SK-N-SH treated with all-trans-retinoic acid at 6 μM for 48 hours (cell line): Measurements from ENCODE around the gene PTPRN2.

Source experiments
- ARNTL ChIP-seq: fragments of 450-650 bp; formaldehyde crosslinking; IDR thresholded peaks from 2 replicates; pipeline ENCODE4 v1.5.0; 2020; ENCODE audit warnings: low read depth, mild to moderate bottlenecking, moderate library complexity, borderline replicate concordance
- CREB5 ChIP-seq: fragments of 250-450 bp; sonication (Bioruptor Pico); IDR thresholded peaks from 2 replicates; pipeline ENCODE4 v1.5.1; 2020; ENCODE audit warnings: low read depth, mild to moderate bottlenecking, moderate library complexity
- CSRNP3 ChIP-seq: fragments of 250-450 bp; sonication (Bioruptor Pico); IDR thresholded peaks from 2 replicates; pipeline ENCODE4 v1.5.1; 2021; ENCODE audit warnings: mild to moderate bottlenecking, moderate library complexity
- GLIS3 ChIP-seq: fragments of 250-450 bp; sonication (Bioruptor Pico); IDR thresholded peaks from 2 replicates; pipeline ENCODE4 v1.5.0; 2020; ENCODE audit warnings: mild to moderate bottlenecking, moderate library complexity
- ISL1 ChIP-seq: fragments of 250-450 bp; sonication (Bioruptor Pico); IDR thresholded peaks from 2 replicates; pipeline ENCODE4 v2.1.2; 2022; ENCODE audit warnings: mild to moderate bottlenecking, moderate library complexity
- PATZ1 ChIP-seq: fragments of 250-450 bp; sonication (Bioruptor Pico); IDR thresholded peaks from 2 replicates; pipeline ENCODE4 v1.8.0; 2020; ENCODE audit warnings: mild to moderate bottlenecking, moderate library complexity, borderline replicate concordance
- PPARA ChIP-seq: fragments of 250-450 bp; sonication (Bioruptor Pico); IDR thresholded peaks from 2 replicates; pipeline ENCODE4 v1.5.0; 2020; ENCODE audit warnings: mild to moderate bottlenecking, borderline replicate concordance
- SNAI2 ChIP-seq: fragments of 250-450 bp; sonication (Bioruptor Pico); IDR thresholded peaks from 2 replicates; pipeline ENCODE4 v1.5.0; 2020; ENCODE audit warnings: mild to moderate bottlenecking, moderate library complexity
- ZC3H10 ChIP-seq: fragments of 250-450 bp; sonication (Bioruptor Pico); IDR thresholded peaks from 2 replicates; pipeline ENCODE4 v1.5.1; 2021; ENCODE audit warnings: mild to moderate bottlenecking, moderate library complexity
- ZFP30 ChIP-seq: fragments of 450-650 bp; formaldehyde crosslinking; IDR thresholded peaks from 2 replicates; pipeline ENCODE4 v1.5.0; 2022; ENCODE audit warnings: mild to moderate bottlenecking, moderate library complexity
- ZNF8 ChIP-seq: fragments of 450-650 bp; formaldehyde crosslinking; IDR thresholded peaks from 2 replicates; pipeline ENCODE4 v1.5.0; 2020; ENCODE audit warnings: mild to moderate bottlenecking, moderate library complexity

DNA sequence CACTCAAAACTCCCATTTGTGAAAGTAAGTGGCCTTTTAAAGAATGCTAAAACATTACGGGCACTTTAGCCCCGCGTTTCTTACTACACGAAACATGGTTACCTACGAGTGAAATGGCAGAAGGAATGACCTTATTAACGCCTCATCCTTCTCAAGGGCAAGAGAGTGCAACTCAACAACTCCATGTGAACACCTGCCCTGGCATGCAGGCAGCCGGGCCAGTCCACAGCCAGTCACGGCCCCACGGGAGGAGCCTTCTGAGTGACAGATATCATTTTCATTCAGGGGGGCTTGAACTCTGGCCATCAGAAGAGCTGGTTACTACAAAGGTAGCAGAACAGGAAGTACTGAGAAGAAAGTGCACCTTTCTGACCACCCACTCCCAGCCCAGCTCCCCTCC, 236.1 kb downstream of the PTPRN2 start:
- TF ChIP-seq CREB5, result no peak
- TF ChIP-seq PATZ1 (CRISPR knock-in tag), result no peak
- TF ChIP-seq GLIS3 (CRISPR knock-in tag), result no peak
- no peak for TF ChIP-seq CSRNP3
- no peak for TF ChIP-seq PPARA (CRISPR knock-in tag)
- no peak for TF ChIP-seq ZC3H10
- no peak for TF ChIP-seq ZFP30 (CRISPR knock-in tag)
- TF ChIP-seq SNAI2, result no peak
- no peak for TF ChIP-seq ISL1 (CRISPR knock-in tag)
- TF ChIP-seq ARNTL (CRISPR knock-in tag), result no peak
- TF ChIP-seq ZNF8, result no peak
